ENCODE measurements around the gene CFB.

Gene CFB

DNA sequence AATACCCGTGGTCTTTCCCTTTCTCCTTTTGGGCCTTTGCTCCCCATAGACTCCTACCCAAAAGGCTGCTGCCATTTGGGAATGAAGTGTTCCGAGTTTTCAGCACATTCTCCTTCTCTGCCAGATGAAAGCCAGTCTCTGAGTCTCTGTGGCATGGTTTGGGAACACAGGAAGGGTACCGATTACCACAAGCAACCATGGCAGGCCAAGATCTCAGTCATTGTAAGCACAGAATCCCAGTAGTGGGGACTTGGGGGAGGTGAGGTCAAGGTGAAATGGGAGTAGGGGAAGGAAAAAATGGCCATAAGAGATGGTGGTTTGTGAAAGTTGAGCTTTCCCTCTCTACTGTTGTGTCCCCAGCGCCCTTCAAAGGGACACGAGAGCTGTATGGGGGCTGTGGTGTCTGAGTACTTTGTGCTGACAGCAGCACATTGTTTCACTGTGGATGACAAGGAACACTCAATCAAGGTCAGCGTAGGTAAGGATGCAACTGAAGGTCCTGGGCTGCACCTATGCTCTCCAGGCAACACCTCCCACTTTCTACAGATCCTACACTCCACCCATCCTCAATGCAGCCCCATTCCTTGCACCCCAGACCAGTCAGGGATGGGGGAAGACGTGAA, 4.1 kb downstream of the CFB start:
- no peak for DNase-seq

DNA sequence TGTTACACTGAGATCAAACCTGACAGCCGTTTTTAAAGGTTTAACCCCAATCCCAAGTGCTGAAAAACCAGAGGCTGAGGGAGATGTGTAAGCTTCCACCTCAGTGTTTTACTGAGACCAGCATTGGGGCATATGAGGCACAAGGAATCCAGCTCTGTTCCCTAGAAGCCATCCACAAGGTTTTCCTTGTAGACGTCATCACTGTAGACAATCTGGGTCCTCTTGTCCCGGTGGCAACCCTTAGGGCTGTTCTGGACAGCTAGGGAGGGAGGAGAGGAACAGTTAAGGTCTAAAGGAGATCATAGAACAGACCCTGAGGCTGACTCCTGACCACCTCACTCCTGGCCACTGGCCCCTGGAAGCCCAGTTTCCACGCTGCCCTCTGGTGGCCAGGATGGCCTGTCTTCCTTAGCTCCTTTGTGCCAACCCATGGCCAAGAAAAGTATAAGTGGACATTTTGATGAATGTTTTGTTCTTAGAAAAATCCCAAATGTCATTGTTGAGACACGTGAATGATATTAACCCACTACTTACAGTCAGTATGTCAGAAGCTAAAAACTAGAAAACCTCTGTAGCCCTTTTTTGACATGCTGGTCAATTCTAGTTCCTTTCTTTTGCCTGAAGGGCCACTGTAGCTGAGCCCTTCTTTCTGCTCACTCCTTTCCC, 6.4 kb downstream of the CFB start:
- peak; percentile 51 to 53 for DNase-seq

DNA sequence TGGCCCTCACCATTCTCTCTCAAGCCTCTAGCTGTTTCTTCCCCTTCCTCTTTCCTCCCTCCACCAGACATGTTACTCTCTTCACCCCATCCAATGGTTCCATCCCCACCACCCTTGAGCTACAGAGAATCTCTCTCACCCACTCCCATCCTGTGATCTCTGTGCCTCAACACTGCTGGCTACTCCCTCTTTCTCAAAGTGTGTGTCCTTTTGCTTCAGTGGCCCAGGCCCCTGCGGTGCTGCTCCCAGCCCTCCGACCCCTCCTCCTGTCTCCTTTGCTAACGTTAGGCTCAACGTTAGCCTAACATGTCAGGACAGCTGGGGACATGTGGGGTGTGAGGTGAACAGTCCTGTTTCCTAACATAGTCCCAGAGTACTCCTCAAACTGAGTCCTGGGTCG, 7.0 kb downstream of the CFB start:
- no peak for DNase-seq

DNA sequence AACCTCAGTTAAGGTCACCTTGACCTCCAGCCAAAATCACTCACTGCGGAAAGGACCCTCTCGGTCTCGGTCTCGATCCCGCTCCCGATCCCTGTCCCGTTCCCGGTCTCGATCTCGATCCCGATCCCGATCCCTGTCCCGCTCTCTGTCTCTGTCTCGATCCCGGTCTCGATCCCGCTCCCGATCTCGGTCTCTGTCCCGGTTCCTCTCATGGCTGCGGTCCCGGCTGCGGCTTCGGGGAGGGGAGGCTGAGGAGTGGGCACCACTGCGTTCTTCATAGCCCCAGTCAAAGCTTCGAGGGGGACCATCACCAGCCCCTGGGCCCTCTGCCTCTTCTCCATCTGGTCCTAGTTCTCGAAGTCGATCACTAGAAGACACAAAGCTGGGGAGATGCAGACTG, 8.6 kb downstream of the CFB start:
- no peak for DNase-seq

DNA sequence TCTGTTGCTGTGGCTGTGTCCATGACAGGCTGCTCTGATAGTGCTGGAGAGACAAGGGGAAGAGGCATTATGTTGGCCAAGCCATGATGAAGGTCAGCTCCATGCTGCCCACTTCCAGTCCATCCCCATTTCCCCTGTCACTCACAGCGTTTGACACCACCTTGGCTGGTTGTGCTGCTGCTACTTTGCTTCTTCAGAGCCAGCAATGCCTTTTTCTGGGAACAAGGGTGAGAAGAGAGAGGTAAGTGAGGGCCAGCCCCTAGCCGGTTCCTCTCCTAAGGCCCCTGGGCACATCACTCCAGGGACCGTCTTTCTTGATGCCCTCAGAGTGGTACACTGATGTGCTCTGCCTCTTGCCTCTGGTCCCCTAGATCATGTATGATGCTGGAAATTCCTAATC, 10.9 kb downstream of the CFB start:
- DNase-seq, result no peak

DNA sequence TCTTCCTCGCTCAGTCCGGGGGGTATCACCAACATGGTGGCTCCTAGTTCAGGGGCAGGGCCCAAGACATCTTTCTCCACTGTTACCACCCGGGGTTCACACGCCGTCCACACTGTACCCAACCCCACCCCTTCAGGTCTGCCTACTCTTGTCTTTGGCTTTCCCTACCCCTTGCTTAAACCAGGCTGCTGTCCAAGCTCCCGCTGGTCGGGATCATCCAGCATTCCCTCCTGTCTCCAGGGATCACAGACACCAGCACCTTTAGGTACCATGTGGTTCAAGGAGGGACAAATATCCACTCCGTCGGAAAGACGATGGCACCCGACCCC, 12.5 kb downstream of the CFB start:
- DNase-seq, result no peak

DNA sequence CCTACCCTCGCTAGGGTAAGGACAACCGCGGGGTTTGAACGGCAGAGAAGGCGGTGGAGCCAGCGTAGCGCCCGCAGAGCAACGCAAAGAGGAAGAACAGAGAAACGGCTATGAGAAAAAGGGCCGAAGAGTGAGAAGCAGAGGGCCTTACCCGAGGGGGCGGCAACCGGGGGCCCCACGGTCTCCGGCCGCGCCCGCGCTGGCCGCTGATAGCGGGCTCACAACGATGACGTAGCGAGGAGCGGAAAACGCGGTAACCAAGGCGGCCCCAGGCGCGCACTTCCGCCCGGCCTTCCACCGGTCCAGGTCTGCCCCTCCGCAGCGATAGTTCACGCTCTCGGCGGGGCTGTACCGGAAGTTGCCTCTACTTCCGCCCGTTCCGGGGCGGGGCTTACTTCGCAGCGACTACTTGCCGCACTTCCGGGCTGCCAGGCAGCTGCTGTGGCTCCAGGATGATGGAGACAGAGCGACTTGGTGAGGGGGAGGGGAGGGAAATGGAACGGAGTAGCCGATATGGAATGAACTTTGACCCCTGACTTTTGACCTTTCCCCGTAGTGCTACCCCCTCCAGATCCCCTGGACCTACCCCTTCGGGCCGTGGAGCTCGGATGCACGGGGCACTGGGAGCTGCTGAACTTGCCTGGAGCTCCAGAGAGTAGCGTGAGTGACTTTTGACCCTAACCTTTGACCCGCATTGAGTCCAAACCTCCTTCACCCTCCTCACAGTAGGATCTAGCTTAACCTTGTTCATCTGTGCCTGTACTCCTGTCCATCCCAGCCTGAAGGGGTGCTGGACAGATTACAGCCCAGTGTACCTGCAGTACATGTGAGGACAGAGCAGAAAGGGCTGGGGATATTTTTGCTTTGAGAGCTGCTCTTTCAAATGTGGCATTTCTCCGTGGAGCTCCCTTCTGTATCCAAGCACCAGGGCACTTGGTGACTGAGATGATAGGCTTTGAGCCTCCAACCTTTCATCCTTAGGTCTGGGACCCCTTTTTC, 13.1 kb downstream of the CFB start, which contains the start of the genes NELFE and SKIC2:
NELFE (minus strand) TSS at position 231 of the 999 bp plus-strand sequence. CDS start 525 bp downstream, outside the sequence.
SKIC2 (plus strand) TSS at position 435 of the 999 bp plus-strand sequence; CDS start at position 453, 18 bp downstream.
- DNase-seq, result peak; percentile 97 to 98

DNA sequence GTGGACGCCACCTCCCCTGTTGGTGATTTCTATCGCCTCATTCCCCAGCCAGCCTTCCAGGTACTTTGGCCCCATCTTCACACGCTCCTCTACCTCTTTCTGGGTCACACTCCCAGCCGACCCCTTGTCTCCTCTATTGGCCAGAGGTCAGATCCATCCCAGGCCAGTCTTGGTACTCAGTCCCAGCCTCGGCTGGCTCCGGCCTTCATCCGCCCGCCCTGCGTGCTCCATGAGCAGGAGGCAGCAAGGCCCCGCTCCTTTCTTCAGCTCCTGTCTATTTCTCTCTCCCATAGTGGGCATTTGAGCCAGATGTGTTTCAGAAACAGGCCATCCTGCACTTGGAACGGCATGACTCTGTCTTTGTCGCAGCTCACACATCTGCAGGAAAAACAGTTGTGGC, 15.7 kb downstream of the CFB start:
- DNase-seq, result no peak

DNA sequence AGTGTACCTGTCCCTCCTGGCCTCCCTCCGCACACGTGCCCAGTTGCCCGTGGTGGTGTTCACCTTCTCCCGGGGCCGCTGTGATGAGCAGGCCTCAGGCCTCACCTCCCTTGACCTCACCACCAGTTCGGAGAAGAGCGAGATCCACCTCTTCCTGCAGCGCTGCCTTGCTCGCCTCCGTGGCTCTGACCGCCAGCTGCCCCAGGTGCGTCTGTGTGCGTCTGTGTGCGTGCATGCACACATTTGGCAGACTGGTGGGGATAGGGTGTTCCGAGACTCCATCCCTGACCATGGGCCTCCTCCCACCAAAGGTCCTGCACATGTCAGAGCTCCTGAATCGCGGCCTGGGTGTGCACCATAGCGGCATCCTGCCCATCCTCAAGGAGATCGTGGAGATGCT, 18.0 kb downstream of the CFB start:
- no peak for DNase-seq

DNA sequence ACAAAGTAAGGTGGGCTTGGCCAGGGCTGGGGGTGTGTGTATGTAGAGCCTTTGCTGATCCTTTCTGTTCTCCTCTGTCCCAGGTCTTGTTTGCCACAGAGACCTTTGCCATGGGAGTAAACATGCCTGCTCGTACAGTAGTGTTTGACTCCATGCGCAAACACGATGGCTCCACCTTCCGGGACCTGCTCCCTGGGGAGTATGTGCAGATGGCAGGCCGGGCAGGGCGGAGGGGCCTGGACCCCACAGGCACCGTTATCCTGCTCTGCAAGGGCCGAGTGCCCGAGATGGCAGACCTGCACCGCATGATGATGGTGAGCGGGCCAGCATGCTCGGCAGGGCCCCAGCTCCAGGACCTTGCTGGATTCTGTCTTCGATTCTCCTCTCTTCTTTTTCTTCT, 19.8 kb downstream of the CFB start:
- no peak for DNase-seq

DNA sequence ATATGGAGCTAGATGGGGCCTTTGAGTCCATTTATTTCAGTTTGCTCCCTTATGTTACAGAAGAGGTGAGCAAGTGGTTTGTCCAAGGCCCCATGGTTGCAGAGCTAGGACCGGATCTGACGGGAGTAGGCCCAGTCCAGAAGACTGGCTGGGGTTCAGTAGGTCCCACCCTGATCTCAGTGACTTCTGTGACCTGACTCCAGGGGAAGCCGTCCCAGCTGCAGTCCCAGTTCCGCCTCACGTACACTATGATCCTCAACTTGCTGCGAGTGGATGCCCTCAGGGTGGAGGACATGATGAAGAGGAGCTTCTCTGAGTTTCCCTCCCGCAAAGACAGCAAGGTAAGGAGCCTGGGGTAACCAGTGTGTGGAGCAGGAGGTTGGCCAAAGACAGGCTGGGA, 20.6 kb downstream of the CFB start:
- no peak for DNase-seq

DNA sequence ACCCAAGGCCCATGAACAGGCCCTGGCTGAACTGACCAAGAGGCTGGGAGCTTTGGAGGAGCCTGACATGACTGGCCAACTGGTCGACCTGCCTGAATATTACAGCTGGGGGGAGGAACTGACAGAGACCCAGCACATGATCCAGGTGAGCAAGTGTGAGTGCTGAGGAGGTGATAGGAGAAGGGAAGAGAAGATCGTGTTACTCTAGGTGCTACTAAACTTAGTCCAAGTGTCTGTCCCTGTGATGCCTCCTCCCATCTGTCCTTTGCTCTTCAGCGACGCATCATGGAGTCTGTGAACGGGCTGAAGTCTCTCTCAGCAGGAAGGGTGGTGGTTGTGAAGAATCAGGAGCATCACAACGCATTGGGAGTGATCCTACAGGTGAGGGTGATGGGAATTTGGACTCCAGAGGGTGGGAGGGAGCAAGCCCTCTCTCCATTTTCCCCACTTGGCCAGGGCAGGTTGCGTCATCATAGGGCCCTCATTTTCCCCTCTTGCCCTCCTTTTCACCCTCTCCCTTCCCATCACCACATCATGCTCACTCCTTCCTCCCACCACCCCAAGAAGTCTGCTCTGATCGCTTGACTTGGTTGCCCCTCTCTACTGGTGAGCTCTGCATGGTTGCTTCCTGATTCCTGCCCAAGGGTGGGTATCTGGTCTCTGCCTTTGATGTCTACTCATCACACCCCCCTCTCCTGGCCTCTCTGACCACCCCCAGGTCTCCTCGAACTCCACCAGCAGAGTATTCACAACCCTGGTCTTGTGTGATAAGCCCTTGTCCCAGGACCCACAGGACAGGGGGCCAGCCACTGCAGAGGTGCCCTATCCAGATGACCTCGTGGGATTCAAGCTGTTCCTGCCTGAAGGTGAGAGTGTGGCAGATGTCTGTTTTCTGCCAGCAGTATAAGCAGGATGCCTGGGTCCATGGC, 21.4 kb downstream of the CFB start:
- DNase-seq, result no peak

DNA sequence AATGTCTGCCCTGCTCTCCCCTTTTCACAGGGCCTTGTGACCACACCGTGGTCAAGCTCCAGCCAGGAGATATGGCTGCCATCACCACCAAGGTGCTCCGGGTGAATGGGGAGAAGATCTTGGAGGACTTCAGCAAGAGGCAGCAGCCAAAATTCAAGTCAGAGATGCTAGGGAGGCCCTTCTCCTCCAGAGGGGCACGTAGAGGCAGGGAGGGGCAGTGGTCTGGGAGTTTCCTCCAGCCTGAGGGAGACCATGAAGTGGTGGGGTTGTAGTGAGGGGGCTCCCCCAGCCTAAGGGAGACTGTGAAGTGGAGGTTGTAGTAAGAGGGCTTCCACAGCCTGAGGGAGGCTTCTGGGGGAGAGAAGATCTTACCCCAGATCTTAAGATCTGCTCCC, 22.0 kb downstream of the CFB start:
- no peak for DNase-seq

DNA sequence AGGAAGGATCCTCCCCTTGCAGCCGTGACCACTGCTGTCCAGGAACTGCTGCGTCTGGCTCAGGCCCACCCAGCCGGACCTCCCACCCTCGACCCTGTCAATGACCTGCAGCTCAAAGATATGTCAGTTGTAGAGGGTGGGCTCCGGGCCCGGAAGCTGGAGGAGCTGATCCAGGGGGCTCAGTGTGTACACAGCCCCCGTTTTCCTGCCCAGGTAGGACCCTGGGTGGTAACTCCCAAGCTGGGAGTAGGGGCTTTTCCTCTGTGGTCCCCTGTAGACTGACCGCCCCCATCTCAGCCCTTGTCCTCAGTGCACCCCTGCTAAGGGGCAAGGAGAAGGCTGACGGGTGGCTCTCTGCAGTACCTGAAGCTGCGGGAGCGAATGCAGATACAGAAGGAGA, 22.4 kb downstream of the CFB start:
- DNase-seq, result no peak

DNA sequence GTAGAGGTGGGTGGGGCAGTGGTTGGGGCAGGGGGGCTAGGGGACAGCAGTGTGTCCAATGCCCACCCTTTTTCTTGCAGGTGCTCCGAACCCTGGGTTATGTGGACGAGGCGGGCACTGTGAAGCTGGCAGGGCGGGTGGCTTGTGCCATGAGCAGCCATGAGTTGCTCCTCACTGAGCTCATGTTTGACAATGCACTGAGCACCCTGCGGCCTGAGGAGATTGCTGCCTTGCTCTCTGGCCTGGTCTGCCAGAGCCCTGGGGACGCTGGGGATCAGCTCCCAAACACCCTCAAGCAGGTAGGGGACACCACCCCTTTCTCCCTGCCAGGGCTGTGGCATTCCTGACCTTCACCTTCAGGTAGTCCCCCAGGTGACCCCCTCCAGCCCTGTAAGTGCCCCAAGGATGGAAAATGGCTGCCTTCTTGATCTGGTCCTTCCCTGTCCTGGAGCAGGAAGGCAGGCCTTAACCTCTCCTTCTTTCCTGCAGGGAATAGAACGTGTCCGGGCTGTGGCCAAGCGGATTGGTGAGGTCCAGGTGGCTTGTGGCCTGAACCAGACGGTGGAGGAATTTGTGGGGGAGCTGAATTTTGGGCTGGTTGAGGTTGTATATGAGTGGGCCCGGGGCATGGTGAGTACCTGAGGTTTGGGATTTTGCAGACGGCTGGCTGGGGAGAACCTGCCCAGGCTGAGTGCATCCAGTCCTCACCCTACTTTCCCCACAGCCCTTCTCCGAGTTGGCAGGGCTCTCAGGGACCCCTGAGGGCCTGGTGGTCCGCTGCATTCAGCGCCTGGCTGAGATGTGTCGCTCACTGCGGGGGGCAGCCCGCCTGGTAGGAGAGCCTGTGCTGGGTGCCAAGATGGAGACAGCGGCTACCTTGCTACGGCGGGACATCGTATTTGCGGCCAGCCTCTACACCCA, 23.2 kb downstream of the CFB start:
- no peak for DNase-seq

DNA sequence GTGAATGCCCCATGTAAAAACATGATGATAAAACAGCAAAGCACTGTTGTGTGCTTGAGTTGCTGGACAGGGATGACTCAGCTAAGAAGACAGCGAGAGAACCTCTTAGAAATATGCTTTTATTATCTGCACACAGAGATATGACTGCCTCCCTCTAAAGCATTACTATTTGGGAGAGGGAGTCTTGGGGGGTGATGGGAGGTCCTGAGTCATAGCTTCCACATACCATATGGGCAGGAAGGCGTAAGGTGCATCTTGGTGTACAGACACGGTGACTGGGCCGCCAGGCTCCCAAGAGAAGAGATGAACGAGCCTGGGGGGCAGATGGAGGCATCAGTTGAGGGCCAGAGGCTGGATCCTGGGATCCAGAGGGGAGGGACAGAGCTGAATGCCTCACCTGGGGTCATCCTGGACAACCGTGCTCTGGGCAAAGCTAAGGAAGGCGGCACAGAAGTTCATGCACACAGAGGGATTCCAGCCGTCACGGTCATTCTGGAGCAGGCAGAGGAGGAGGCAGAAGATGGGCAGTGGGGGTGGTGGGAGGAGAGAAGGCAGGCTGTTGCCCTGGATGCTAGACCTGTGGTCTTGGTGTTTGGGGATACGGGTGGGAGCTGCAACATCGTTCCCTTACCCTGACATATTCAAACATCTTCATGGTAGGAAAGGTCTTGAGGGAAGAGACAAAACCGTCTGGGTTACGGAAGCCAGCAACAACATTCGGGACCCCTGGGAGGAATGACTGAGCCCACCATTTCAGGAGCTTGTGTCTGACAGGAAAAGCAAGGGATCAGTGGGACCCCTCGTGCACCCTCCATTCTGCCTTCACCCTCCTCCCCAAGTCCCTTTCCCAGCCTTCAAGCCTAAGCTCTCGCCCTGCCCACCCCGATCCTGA, 24.1 kb downstream of the CFB start:
- DNase-seq, result no peak

DNA sequence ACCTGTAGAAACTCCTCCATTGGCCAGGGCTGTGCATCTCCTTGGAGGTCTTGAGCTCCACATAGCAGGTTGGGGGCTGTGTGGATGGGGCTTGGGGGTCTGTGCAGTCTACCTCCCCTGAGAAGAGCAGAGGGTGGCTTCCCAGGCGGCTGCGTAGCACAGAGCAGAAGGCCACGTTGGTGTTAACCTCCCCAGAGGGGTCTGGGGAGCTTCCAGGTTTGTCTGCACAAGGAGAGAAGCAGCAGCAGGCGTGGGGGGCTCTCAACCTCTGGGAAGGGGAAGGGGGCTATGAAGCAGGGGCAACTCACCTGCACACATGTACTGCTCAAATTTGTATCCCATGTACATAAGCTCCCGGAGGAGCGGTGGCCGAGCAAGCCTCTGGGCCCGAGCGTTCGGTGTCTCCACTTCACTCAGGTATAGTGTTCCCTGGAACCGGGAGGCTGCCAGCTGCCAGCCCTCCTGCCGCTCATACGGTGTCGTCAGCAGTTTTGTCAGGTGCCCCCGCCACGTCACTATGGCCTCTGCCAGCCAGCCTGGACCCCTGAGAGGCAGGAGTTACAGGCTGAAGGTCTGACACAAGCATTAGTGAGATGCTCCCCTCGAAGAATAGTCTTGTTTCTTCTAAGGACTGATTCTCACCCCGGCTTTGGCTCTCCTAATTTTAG, 24.8 kb downstream of the CFB start:
- no peak for DNase-seq

DNA sequence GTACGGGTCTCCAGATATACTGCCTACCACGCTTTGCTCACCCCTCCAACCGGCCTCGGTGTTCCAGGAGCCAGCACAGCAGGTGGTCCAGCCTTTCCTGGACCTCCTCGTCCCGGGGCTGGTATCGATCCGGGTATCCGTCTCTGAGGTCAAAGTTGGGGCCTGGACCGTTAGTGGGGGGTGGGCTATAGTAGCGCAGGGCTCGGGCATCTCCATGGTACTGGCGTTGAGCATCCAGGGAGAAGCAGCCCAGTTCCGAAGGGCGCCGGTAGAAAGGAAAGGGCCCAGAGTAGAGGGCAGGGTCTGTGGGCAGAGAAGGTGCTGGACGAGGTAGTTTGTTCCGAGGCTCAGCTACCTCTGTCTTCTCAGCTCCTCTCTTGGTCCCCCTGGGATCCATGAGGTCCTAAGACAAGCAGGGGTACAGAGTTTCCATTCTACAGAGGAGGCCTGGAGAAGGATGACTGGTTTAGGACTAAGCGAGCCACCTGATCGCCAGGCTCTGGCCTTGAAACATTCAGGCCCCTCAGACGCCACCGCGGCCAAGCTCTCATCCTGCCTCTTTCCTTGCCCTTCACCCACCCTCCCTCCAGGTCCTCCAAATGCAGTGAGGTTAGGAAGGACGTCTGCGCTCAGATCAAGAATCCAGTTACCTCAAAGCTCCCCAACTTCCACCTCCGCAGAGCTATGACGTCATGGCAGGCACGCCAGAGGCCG, 25.5 kb downstream of the CFB start:
- DNase-seq, result no peak

All from activated CD4-positive, alpha-beta T cell treated with anti-CD3 and anti-CD28 coated beads, Interleukin-2, amount 50 U/mL, for 48 hours (primary cell).